A549 (cell line): ENCODE results near the gene TUB.

Source experiments
- HMGXB4 ChIP-seq: fragments of 250-450 bp; sonication (Bioruptor Pico); IDR thresholded peaks from 2 replicates; pipeline ENCODE4 v1.5.0; 2021; ENCODE audit warnings: mild to moderate bottlenecking, moderate library complexity, borderline replicate concordance
- JUN ChIP-seq, 2 experiments: fragments of >200 bp; sonication (Bioruptor Twin); formaldehyde crosslinking; IDR thresholded peaks; 2 replicates in 1 of 2; 3 replicates in 1 of 2; pipeline ENCODE4 v1.6.1; 2016 to 2017

- TF ChIP-seq JUN (IDR thresholded peaks at IDR 0.05) (no peak), HMGXB4 (no peak)
These were observed 26.6 kb downstream of the TUB start for GRCh38 chr11:8107642-8108041.
